Activated CD4-positive, alpha-beta memory T cell treated with anti-CD3 and anti-CD28 coated beads, Interleukin-2, amount 10 ng/mL, durations not matched to agents 7 days and 5 days (primary cell): ENCODE data around the gene REEP2. TPM values are rescaled to one million over a fixed set of nuclear protein-coding genes. Genes with fewer than 3 reads are reported as not detected.
"Not testable (repeated sequence)": the region's sequence is repeated elsewhere in the genome, so short reads cannot be mapped to it uniquely, and the experiment has no call there.

Experiments used
- CTCF ChIA-PET: fragments of 350-600 bp; sonication (Branson Sonifier 250); formaldehyde crosslinking; loops from one replicate; lab custom pipeline; 2021; ENCODE audit warnings: antibody characterized with exemption, inconsistent platforms; lab: Charles Lee
- POLR2A ChIA-PET: fragments of 350-600 bp; sonication (Branson Sonifier 250); formaldehyde crosslinking; loops from one replicate; lab custom pipeline; 2021; ENCODE audit warnings: antibody characterized with exemption; lab: Charles Lee
- DNase-seq: peaks from one replicate; pipeline ENCODE4 v3.0.0-alpha.2; 2020
- H3K27ac Mint-ChIP-seq: one replicate; pipeline ENCODE4 v1.8.0; 2021; ENCODE audit warnings: mild to moderate bottlenecking, mixed read lengths
- H3K27me3 Mint-ChIP-seq: one replicate; pipeline ENCODE4 v1.8.0; 2021; ENCODE audit warnings: mixed read lengths
- H3K36me3 Mint-ChIP-seq: one replicate; pipeline ENCODE4 v1.8.0; 2021; ENCODE audit warnings: low read depth, mixed read lengths
- H3K4me1 Mint-ChIP-seq: one replicate; pipeline ENCODE4 v1.8.0; 2021; ENCODE audit warnings: mixed read lengths
- H3K4me3 Mint-ChIP-seq: one replicate; pipeline ENCODE4 v1.8.0; 2021; ENCODE audit warnings: mild to moderate bottlenecking, mixed read lengths
- H3K9me3 Mint-ChIP-seq: one replicate; pipeline ENCODE4 v1.8.0; 2021; ENCODE audit warnings: mixed read lengths
- total RNA-seq, 2 experiments: library from RNA; stranded (reverse); gene quantifications; one replicate each; pipeline ENCODE4 v1.2.3, GENCODE V29; 2021

The REEP2 gene
- total RNA-seq, result 1 to 10 TPM in 1 of 2 experiments, under 1 TPM in 1; 0.76 to 1.1 TPM

- DNase-seq, result peak; percentile 56
- Mint-ChIP-seq H3K36me3 (peaks cover 21% of the 10 kb centered on the region), H3K27me3 (peaks cover 5% of the 10 kb centered on the region), H3K27ac (no peak within 1 kb of the TSS), H3K9me3 (no peaks in the 10 kb centered on the region), H3K4me1 (peaks cover 7% of the 10 kb centered on the region), H3K4me3 (peak within 1 kb of the TSS; percentile 67)
- ChIA-PET POLR2A (interaction anchor here (0.6 to 1.8 kb wide), 2 partner anchors 11 to 104 kb away, joined by 3 to 5 read pairs; partner anchors contain the start of gene ETF1), CTCF (interaction anchor here (0.9 to 2.0 kb wide), 4 partner anchors 11 to 87 kb away, joined by 3 to 11 read pairs (median 7); partner anchors contain the start of genes EGR1 and KDM3B)
Measured at GRCh38 chr5:138438724-138439476, at the start of gene REEP2. REEP2 (plus strand) TSS chr5:138439057; CDS start chr5:138439209, 152 bp downstream.

GRCh38 chr5:138389332-138389731, 49.5 kb upstream of the REEP2 start:
- POLR2A ChIA-PET, result no interaction called here
- Mint-ChIP-seq H3K36me3 (peaks cover 38% of the 10 kb centered on the region), H3K4me3 (no peak overlapping the region), H3K27me3 (no peaks in the 10 kb centered on the region), H3K4me1 (no peaks in the 10 kb centered on the region), H3K27ac (no peak overlapping the region), H3K9me3 (no peaks in the 10 kb centered on the region)
- CTCF ChIA-PET, result interaction anchor here (1.2 kb wide), 1 partner anchor 11 kb away, joined by 3 read pairs; no protein-coding TSS in a partner anchor
- DNase-seq, result no peak

- H3K27me3 Mint-ChIP-seq, CTCF ChIA-PET, H3K4me1 Mint-ChIP-seq, H3K4me3 Mint-ChIP-seq, H3K9me3 Mint-ChIP-seq, H3K27ac Mint-ChIP-seq, DNase-seq: not testable (repeated sequence)
- POLR2A ChIA-PET, result interaction anchor here (0.8 kb wide), 1 partner anchor 52 kb away, joined by 3 read pairs; the partner anchor contains the start of gene FAM53C
- H3K36me3 Mint-ChIP-seq, result peaks cover 44% of the 10 kb centered on the region
Measured at GRCh38 chr5:138389911-138390310, 48.9 kb upstream of the REEP2 start.

GRCh38 chr5:138391859-138392386, 46.9 kb upstream of the REEP2 start:
- no peaks in the 10 kb centered on the region for H3K9me3 Mint-ChIP-seq
- POLR2A ChIA-PET, result no interaction called here
- H3K27me3 Mint-ChIP-seq, result no peaks in the 10 kb centered on the region
- CTCF ChIA-PET, result interaction anchor here (1.0 kb wide), 1 partner anchor 19 kb away, joined by 3 read pairs; no protein-coding TSS in a partner anchor
- peaks cover 40% of the 10 kb centered on the region for H3K36me3 Mint-ChIP-seq
- no peaks in the 10 kb centered on the region for H3K4me1 Mint-ChIP-seq
- no peak overlapping the region for H3K27ac Mint-ChIP-seq
- DNase-seq, result no peak
- H3K4me3 Mint-ChIP-seq, result no peak overlapping the region

- ChIA-PET CTCF (no interaction called here), POLR2A (no interaction called here)
- Mint-ChIP-seq H3K4me3 (no peak overlapping the region), H3K9me3 (no peaks in the 10 kb centered on the region), H3K4me1 (peaks cover 24% of the 10 kb centered on the region), H3K27me3 (no peaks in the 10 kb centered on the region), H3K36me3 (peaks cover 61% of the 10 kb centered on the region), H3K27ac (peak overlapping the region; percentile 15)
- no peak for DNase-seq
Measured at GRCh38 chr5:138402640-138403039, 36.2 kb upstream of the REEP2 start.

- H3K27ac Mint-ChIP-seq, result no peak overlapping the region
- H3K36me3 Mint-ChIP-seq, result peaks cover 40% of the 10 kb centered on the region
- POLR2A ChIA-PET, result no interaction called here
- CTCF ChIA-PET, result interaction anchor here (0.6 to 1.3 kb wide), 6 partner anchors 8 to 231 kb away, joined by 3 to 4 read pairs (median 3); partner anchors contain the start of gene KDM3B
- H3K9me3 Mint-ChIP-seq, result no peaks in the 10 kb centered on the region
- H3K4me3 Mint-ChIP-seq, result peak overlapping the region; percentile 3
- DNase-seq, result peak; percentile 34
- no peaks in the 10 kb centered on the region for H3K27me3 Mint-ChIP-seq
- peaks cover 14% of the 10 kb centered on the region for H3K4me1 Mint-ChIP-seq
Measured at GRCh38 chr5:138408023-138408422, 30.8 kb upstream of the REEP2 start.

- CTCF ChIA-PET, result interaction anchor here (0.6 to 1.7 kb wide), 11 partner anchors 12 to 232 kb away, joined by 3 to 6 read pairs (median 3); partner anchors contain the start of genes KDM3B and KIF20A
- peaks cover 30% of the 10 kb centered on the region for H3K36me3 Mint-ChIP-seq
- H3K27ac Mint-ChIP-seq, H3K27me3 Mint-ChIP-seq, H3K4me3 Mint-ChIP-seq, POLR2A ChIA-PET, H3K9me3 Mint-ChIP-seq, H3K4me1 Mint-ChIP-seq: not testable (repeated sequence)
- DNase-seq, result peak; percentile 33
Measured at GRCh38 chr5:138410996-138411640, 27.7 kb upstream of the REEP2 start.

- peaks cover 5% of the 10 kb centered on the region for H3K4me1 Mint-ChIP-seq
- peaks cover 52% of the 10 kb centered on the region for H3K36me3 Mint-ChIP-seq
- no peaks in the 10 kb centered on the region for H3K9me3 Mint-ChIP-seq
- no peak overlapping the region for H3K27ac Mint-ChIP-seq
- no peak overlapping the region for H3K4me3 Mint-ChIP-seq
- ChIA-PET POLR2A (no interaction called here), CTCF (no interaction called here)
- DNase-seq, result no peak
- H3K27me3 Mint-ChIP-seq, result no peaks in the 10 kb centered on the region
Measured at GRCh38 chr5:138418444-138418843, 20.4 kb upstream of the REEP2 start.

- H3K9me3 Mint-ChIP-seq, result no peaks in the 10 kb centered on the region
- H3K4me1 Mint-ChIP-seq, result no peaks in the 10 kb centered on the region
- no peak for DNase-seq
- CTCF ChIA-PET, result interaction anchor here (1.3 to 1.6 kb wide), 2 partner anchors 14 to 40 kb away, joined by 3 read pairs; partner anchors contain the start of gene EGR1
- H3K27me3 Mint-ChIP-seq, result no peaks in the 10 kb centered on the region
- no peak overlapping the region for H3K27ac Mint-ChIP-seq
- peaks cover 69% of the 10 kb centered on the region for H3K36me3 Mint-ChIP-seq
- POLR2A ChIA-PET, result no interaction called here
- H3K4me3 Mint-ChIP-seq, result no peak overlapping the region
Measured at GRCh38 chr5:138425079-138425478, 13.8 kb upstream of the REEP2 start.

GRCh38 chr5:138435943-138436342, 2.9 kb upstream of the REEP2 start:
- DNase-seq, result no peak
- Mint-ChIP-seq H3K9me3 (no peaks in the 10 kb centered on the region), H3K27ac (no peak overlapping the region), H3K4me3 (no peak overlapping the region), H3K36me3 (peaks cover 32% of the 10 kb centered on the region), H3K27me3 (peaks cover 5% of the 10 kb centered on the region), H3K4me1 (peaks cover 7% of the 10 kb centered on the region)
- POLR2A ChIA-PET, result no interaction called here
- CTCF ChIA-PET, result no interaction called here

- Mint-ChIP-seq H3K36me3 (peaks cover 21% of the 10 kb centered on the region), H3K27me3 (peaks cover 5% of the 10 kb centered on the region), H3K9me3 (no peaks in the 10 kb centered on the region), H3K4me3 (peak overlapping the region; percentile 63), H3K27ac (no peak overlapping the region), H3K4me1 (peaks cover 7% of the 10 kb centered on the region)
- no peak for DNase-seq
- ChIA-PET CTCF (interaction anchor here (0.6 to 2.0 kb wide), 5 partner anchors 12 to 350 kb away, joined by 3 to 11 read pairs (median 6); partner anchors contain the start of genes EGR1 and KDM3B), POLR2A (interaction anchor here (0.6 to 1.8 kb wide), 4 partner anchors 11 to 259 kb away, joined by 3 to 5 read pairs (median 3); partner anchors contain the start of genes BRD8, ETF1 and KIF20A)
Measured at GRCh38 chr5:138438003-138438723, 694 bp upstream of the REEP2 start.

GRCh38 chr5:138439477-138440158, 761 bp downstream of the REEP2 start:
- no peak overlapping the region for H3K27ac Mint-ChIP-seq
- no peak for DNase-seq
- H3K27me3 Mint-ChIP-seq, result peaks cover 5% of the 10 kb centered on the region
- ChIA-PET CTCF (no interaction called here), POLR2A (no interaction called here)
- H3K4me3 Mint-ChIP-seq, result peak overlapping the region; percentile 67
- H3K9me3 Mint-ChIP-seq, result no peaks in the 10 kb centered on the region
- H3K4me1 Mint-ChIP-seq, result peaks cover 7% of the 10 kb centered on the region
- peaks cover 21% of the 10 kb centered on the region for H3K36me3 Mint-ChIP-seq
